ENCODE data around the gene HMMR.

The HMMR gene

DNA sequence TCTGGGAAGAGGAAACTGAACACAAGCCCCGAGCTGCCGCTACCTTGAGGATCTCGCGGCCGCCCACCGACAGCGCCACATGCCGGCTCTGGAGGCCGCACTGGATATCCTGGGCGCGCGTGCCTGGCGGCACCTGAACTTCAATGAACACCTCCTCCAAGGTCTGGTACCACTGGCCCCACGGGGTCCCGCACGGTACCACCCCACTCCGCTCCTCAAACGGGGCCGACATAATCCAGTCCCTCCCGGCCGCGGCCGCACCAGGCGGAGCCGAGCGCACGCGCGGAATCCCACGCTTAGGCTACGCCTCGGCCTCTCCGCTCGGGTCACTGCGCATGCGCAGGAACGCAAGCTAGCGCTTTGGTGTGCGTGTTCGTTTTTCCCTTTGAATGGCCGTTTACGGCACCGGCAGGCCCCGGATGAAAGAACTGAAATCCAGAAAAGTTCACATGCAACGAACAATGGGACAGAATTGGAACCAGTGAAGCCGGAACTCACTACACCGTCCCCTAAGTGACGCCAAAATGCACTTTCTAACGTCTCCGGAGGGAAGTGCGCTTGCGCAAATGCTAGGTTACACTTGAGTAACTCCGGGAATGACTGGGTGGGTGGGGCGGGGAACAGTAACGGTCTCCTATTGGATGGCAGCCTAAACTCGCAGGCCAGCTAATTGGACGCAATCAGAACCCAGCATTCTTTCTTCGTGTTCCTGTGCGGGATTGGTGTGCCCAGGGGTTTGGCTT lies 442 bp upstream of the HMMR start, which contains the start of gene NUDCD2:
Gene NUDCD2 (minus strand): TSS at position 284 of the 743 bp plus-strand sequence. CDS start 52 bp downstream, at position 232.
- peak; percentile 97 for DNase-seq

DNA sequence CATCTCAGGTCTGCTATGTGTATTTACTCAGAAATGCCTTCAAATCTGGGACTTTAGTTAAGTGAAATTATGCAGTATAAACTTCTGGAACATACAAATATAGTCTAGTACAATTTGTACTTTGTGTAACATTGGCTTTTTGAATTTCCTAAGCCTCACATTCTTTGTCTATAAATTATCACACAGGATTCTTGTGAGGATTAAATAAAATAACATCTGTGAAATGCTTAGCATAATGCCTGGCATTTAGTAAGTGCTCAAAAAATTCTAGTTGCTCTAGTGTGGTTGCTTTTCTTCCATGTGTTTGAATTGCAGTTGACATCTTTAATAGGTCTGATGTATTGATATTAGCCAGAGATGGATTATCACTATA lies 2.6 kb downstream of the HMMR start:
- DNase-seq = no peak

DNA sequence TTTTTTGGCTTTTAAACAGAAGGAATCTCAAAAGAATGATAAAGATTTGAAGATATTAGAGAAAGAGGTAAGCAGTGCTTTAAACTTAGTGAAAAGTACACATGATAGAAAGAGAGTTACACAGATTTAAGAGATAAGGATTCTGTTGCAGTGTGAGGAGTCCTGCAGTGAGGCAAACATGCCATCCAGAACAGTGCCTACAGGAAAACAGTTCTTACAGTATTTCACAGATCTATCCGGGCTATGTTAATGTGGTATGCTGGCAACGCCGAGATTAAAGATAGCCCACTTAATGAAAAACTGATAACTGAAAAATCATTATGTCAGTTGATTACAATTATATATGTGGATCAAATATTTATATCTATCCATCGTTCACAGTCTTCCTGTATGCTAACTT lies 7.2 kb downstream of the HMMR start:
- DNase-seq = no peak

DNA sequence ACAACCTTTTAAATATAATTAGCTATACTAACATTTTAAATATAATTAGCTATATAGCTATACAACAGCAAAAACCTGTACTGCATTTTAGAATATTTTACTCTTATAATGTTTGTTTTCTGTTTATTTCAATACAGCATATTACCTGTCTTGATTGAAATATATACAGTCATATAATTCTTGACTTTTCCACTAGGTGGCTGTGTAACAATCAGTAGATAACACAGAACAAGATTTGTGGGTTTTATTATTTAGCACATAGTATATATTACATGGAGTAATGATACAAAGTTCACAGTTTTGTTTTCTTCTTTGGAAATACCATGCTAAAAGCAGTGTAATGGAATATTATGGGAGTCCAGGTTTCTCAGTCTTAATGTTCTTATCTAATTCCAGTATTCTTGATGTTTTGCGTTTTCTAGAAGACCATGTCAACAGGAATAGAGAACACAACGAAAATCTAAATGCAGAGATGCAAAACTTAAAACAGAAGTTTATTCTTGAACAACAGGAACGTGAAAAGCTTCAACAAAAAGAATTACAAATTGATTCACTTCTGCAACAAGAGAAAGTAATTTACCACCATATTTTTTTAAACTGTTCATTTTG lies 13.3 kb downstream of the HMMR start:
- peak; percentile 34 for DNase-seq

DNA sequence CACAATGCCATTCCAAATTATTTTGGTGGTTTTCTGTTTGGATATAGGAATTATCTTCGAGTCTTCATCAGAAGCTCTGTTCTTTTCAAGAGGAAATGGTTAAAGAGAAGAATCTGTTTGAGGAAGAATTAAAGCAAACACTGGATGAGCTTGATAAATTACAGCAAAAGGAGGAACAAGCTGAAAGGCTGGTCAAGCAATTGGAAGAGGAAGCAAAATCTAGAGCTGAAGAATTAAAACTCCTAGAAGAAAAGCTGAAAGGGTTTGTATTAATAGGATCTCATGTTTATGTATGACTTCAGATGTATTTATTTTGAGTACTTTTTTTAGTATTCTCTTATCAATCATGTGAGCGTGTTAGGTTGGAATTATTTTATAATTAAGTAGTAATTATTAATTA lies 15.0 kb downstream of the HMMR start:
- DNase-seq = no peak

DNA sequence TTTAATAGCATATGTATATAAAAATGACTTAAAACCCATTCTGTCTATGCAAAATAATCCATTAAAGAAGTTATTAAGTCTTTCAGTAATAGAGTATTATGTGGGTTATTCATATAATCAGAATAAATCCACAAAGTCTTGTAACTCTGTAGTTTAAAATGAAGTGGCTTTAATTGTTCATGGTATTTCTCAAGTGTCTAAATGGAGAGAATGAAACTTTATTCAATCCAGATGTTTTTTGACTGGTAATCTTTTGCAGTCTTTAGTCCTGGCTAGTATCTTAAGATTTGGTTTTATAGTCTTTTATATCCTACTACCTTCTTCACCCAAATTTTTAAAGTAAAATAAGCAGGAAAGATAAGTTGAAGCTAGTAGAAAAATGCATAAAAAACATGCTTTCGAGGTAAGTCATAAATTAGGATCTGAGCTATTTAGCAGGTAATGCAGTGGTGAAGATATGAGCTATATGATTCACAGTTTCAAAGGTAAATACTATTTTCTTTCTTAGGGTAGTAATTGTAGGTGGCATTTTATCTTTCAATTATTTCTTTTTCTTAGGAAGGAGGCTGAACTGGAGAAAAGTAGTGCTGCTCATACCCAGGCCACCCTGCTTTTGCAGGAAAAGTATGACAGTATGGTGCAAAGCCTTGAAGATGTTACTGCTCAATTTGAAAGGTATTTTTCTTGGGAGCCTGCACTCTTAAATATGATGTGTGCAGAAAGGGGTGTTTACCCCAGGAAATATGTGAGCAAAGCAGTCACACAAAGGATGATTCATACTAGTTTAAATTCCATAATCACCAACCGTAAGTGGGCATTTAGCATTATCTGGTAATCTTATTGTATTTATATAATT lies 17.9 kb downstream of the HMMR start:
- no peak for DNase-seq

DNA sequence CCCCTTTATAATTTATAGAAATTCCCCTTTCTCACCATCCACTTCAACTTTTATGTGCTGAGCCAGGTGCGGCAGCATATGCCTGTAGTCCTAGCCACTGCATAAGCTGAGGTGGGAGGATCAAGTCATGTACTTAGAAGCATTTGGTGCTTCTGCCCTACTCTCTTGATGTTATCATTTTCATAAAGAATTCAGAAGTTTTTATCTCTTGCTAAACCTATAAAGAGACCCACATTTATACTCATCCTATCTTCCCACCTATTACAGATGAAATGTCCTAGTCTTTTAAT lies 18.5 kb downstream of the HMMR start:
- DNase-seq = no peak

DNA sequence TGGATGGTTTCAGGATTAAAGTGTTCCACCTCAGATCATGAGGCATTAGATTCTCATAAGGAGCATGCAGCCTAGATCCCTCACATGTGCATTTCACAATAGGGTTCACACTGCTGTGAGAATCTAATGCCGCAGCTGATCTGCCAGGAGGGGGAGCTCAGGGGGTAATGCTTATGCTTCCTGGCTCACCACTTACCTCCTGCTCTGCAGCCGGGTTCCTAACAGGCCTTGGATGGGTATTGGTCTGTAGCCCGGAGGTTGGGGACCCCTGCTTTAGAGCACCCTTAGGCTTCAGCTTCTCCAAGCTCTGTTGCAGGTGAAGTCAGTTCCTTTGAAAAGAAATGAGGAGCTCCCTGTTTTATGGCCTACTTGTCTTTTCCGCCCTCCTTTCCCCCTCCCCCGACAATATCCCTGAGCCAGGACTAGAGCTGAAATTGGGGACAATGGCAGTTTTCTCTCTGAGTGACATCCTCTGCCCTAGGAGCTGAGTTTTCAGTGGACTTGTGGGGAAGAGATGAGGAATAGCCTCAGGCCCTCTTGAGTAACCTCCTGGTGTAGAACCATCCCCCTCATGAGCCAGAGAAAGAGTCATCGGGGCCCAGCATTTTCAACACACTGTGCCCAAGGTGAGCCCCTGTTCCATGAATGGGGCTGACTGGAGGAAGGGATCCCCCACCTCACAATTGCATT lies 28.8 kb downstream of the HMMR start:
- DNase-seq = peak; percentile 41

DNA sequence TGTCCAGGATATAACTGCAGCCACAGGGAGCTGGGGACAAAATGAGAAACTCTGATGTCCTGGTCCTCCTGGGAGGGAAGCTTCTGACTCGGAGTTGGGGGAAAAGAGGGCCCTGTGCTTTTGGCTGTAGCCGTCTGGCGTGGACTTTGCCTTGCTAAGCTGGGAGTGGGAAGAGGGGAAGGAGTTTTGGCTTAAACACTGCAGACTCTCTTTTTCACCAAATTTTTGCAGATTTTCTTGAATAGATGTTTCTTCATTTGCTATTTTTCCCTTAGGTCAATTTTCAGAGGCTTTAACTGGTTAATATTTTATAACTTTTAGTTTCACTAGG lies 29.3 kb downstream of the HMMR start:
- no peak for DNase-seq

DNA sequence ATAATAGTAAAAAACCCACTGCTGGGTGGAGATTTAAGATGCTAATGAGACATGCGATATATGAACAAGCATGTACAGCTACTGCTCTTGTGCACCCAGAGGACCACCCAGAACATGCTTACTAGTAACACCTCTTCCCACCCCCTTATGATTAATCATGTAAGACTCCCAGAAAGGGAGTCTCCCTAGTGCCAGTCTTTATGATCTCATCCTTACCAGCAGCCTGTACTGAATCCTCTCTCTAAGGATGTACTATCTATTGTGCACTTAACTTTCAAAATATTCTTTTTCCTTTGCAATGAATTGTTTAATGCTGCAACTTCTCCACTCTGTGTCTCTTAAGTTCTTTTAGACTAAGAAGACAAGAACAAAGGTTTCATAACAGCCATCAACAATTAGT lies 35.9 kb downstream of the HMMR start:
- no peak for DNase-seq

DNA sequence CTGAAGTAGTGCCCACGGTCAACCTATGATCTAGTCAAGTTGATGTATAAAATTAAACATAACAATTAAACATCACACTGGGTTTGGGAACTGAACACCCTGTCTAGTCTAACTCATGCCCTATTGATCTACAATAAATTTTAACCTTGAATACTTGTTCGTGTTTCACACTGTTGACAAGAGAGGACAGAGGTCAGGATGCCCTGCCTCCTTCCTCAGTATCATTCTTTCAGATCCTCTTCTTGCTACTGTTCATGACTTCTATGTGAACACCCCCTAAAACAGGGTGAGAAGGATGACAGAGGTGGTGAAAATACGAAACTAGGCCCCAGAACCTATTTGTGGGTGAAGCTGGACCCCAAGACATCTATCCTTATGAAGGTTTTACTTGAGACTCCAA lies 36.9 kb downstream of the HMMR start:
- DNase-seq = no peak

DNA sequence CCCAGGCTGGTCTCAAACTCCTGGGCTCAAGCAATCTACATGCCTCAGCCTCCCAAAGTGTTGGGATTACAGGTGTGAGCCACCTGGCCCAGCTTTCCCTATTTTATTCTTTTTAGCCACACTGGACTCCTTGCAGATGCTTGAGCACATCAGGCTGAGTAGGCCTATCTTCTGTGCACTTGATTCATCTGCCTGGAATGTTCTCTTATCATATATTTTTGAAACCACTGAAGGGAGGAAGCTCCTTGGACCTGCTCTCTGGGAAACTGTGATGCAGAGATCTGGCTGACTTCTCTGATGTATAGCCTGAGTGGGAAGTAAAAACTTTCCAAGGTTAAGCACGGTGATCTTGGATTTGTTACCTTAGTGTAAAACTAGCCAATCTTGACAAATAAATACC lies 38.5 kb downstream of the HMMR start:
- no peak for DNase-seq

DNA sequence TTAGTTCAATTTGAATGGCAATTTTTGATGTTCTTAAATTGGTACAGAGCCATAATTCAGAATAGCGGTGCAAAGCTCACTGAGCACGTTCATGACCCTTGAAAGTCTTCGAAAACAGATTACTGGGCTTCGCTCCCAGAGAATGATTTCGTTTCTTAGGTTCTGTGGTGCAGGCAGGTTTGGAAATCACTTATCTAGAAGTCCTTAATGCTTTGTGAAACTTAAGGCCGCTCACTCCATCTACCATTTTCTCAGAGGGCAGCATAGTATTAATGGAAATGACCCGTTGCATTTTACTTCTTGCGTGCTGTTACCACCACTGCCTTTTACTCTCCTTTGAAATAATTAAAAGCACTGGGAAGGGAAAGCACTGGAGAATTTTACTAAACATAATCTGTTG lies 42.1 kb downstream of the HMMR start:
- no peak for DNase-seq

DNA sequence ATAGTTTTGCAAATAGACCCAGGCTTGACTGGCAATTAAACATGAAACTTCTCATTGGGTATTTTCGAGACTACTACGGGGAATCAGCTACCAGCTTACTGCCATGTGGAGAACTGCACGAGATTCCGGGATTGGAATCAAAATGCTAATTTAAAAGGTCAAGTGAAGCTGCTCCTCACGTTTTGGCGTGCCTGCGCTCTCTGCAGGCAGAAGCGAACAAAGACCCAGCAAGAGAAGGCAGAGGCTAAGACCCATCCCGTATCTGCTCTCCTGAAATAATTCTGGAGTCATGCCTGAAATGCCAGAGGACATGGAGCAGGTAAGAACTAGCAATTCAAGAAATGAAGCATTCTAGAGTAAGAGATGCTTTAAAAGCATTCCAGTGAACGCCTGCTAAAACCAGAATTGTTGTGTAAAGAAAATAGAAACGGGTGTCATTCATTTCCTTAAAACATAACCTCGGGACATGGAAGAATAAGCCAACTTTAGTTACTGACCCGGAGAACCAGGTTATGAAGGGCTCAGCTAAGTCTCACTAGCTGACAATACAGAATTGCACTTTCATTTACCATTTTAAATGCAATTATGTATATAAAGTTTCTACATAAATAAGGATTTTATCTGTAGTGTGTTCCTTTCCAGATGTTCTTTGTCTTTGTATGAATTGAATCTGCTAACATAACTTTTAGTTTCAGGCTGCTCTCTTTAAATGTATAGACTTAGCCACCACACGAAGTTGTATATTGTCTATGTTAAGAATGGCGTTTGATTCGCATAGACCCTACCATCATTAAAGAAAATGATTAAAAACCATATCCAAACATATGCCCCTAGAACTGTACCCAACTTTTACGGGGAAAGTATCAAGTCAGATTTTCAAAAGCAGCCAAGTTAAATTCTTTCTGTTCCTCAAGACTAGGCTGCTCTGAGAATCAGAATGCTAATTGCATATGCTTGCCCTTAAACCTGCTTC lies 43.0 kb downstream of the HMMR start:
- peak; percentile 56 for DNase-seq

DNA sequence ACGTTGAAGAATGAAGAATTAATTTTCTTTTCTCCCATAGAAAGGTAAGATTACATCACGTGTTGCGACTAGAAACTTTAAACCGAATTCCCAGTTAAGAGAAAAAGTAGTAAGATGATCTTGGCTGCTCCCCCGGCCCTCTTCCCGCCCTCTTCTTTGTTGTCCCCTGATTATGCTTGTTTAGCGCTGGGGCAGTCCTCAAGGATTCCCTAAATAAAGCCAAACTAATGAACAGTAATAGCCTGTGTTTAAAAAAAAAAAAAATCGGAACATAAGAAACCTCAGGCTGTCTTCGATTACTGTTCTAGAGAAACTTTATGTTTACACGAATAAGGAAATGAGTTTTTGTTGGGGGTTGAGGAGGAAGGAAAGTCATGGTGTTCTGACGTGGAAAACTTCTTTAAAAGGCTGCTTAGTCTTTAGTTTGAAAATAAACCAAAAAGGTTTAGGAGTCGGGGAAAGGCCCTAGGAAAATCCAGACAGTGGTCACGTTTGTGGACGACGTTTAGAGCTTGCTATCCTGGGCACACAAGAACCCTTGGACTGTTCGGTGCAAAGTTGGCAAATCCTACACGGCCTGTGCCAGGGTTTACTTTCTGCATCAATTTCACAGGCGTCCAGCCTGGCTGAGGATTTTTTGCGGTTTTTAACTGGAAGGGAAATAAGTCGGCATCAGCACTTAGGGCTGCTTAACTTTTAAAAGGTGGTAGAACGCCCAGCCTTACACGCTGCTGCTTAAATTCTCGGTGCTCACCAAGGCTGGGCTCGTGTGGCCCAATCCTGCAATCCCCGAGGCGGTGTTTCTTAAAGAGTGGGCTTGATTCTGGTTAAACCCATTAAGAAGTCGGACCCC lies 43.9 kb downstream of the HMMR start:
- peak; percentile 47 for DNase-seq

DNA sequence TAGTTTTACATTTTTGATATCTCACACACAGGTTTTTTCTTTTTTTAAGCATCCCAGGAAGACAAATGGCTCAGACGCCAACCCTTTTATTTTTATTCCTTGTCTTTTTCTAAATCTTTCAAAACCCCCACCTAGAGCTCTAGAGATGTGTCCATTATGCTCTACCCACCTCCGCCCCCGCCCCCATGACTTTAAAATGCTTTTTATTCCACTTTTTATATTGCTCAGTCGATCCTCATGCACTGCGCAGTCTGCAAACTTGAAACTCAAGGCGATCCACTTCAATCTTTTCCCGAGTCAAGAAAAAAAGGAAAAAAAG lies 44.6 kb downstream of the HMMR start:
- DNase-seq = no peak

DNA sequence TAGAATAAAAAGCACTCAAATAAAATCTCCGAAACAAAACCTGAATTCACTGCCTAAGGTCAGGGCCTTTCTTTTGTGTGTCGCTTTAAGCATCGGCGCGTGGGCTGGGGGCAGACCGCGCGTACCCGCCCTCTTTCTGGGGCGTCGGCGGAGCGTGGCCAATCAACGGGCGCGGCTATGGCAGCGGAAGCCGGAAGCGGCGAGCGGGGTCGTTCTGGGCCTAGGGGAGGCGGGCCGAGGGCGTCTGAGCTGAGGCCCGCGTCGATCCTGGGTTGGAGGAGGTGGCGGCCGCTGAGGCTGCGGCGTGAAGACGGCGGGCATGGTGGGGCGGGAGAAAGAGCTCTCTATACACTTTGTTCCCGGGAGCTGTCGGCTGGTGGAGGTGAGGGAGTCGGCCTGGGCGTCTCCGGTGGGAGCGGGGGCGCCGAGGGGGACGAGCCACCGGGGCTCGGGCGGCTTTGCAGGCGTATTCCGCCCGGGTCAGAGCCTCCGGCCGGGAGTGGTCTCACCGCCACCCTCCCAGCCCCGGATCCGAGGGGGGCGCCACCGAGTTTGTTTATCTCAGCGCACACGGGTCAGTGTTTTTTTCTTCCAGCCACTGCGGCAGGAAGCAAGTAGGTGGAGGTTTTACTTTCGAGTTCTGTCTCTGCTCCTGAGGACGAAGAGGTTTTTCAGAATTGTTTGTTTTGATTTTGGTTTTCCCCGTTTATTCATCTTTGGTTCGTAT lies 45.1 kb downstream of the HMMR start, which contains the start of gene MAT2B:
Gene MAT2B (plus strand): TSS at position 252 of the 727 bp plus-strand sequence. CDS start 68 bp downstream, at position 320.
- peak; percentile 95 for DNase-seq

DNA sequence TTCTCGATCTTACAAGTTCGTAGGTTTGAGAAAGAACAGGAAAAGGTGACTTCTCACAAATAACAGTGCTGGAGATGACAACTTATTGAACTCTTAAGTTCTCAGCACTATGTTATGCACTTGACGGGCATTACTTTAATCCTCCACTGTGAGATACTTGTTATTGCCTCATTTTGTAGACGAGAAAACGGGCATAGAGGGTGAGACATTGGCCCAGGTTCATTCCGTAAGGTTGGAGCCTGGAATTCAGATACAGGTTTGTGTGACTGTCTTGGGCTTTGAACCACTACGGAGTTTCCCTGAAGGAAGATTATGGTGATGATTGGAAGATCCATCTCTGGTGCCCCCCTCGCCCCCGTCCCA lies 45.6 kb downstream of the HMMR start:
- no peak for DNase-seq

DNA sequence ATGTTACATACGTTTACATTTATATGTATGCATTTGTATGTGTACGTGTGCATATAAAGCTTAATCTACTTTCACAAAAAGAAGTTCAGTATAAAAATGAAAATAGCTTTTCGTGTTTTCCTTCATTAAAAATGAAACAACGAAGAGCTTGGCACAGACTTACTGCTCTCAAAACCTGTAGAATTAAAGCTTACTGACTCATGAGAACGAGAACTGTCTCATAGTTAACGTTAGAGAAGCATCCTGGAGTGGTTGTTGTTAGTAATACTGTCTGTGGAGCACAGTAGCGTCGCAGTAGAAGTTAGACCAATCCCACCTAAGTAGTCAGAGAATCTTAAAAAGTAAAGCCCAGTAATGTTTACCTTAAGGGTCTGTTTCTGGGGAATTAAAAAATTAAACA lies 46.3 kb downstream of the HMMR start:
- peak; percentile 36 for DNase-seq

DNA sequence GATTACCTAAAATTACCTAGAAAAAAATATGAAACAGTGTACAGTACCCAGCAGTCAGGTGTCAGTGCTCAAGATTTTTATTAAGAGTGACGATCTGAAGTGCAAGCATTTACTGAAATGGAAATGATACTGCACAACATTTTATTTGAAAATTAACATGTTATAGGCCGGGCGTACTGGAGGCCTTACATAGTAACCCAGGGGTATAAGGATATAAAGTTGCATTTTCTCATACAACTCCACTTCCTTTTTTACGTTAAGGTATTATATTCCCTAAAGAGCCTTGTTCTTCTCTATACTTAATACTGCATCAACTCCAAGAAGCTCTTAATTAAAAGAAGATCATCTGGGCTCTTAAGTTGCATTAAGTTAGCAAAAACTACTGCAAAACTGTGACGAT lies 48.3 kb downstream of the HMMR start:
- DNase-seq = no peak
